ENCODE data around the gene SPATA46. TPM values are rescaled to one million over a fixed set of nuclear protein-coding genes. Genes with fewer than 3 reads are reported as not detected.

SPATA46 gene
- total and polyA plus RNA-seq, 9 of the 15 experiments (the other 6 are each of a cell fraction or from before 2014, with no cell fraction given) = 0.04 to 0.11 TPM; not detected in 7

DNA sequence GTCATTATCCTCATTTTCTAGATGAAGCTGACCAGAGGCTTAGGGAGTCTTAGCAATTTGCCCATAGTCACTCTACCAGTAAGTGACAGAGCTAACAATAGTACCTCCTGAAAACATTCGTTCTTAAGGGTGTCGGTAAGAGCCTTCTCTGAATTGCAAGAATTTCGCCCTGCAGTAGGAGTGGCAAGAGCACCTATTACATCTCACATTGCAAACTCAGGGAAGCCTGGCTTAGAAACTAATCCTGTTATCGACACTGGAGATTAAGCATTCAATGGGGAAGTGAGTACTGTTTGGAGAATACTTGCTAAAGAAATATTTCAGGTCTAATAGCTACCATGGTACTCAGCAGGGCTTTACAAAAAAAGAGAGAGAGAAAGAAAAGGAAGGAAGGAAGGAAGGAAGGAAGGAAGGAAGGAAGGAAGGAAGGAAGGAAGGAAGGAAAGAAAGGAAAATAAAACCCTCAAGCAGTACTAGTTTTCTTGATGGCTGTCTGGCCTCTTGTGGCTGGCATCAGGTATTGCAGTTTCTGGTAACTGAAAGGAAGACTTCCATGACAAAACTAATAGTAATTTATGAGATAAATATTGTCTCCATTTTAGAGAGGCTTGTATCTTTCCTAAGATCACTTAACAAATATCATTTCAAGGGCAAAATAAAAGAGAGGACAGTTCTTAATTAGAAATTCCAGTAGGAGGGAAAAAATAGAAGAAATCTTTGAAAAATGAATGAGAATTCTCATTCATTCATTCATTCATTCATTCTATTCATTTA lies 15.3 kb upstream of the SPATA46 start (continued):
- TF ChIP-seq NFE2L1 (tag; IDR thresholded peaks at IDR 0.05; ENCODE audit: borderline replicate concordance, low read depth) = no peak
- TF ChIP-seq MLLT1 (IDR thresholded peaks at IDR 0.05) = peak; percentile 82 to 90
- no peak for TF ChIP-seq TAF1 (IDR thresholded peaks at IDR 0.05; ENCODE audit: control insufficient read depth, extremely low read depth, insufficient read depth, low read length, severe bottlenecking)
- TF ChIP-seq PTBP1 (IDR thresholded peaks at IDR 0.05; ENCODE audit: low read depth, low read length) = no peak
- no peak for TF ChIP-seq RBM14 (IDR thresholded peaks at IDR 0.05; ENCODE audit: borderline replicate concordance, insufficient read depth, low read depth, low read length)
- TF ChIP-seq MAFK (IDR thresholded peaks at IDR 0.05; ENCODE audit: low read length) = 0 out of 2 replicates have a peak, but pooled peaks have one; percentile 23
- no peak for TF ChIP-seq FOXJ2 (tag; IDR thresholded peaks at IDR 0.05)
- peak in 1 of 2 experiments; percentile 51; a peak in 1 of 4 replicates for TF ChIP-seq TRIM24 (IDR thresholded peaks at IDR 0.05)
- TF ChIP-seq CSDE1 (IDR thresholded peaks at IDR 0.05) = 0 out of 4 replicates have a peak, but pooled peaks of 1 of the 2 experiments have one; percentile 16
- TF ChIP-seq, protein P1, sequence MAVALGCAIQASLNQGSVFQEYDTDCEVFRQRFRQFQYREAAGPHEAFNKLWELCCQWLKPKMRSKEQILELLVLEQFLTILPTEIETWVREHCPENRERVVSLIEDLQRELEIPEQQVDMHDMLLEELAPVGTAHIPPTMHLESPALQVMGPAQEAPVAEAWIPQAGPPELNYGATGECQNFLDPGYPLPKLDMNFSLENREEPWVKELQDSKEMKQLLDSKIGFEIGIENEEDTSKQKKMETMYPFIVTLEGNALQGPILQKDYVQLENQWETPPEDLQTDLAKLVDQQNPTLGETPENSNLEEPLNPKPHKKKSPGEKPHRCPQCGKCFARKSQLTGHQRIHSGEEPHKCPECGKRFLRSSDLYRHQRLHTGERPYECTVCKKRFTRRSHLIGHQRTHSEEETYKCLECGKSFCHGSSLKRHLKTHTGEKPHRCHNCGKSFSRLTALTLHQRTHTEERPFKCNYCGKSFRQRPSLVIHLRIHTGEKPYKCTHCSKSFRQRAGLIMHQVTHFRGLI (CRISPR knock-in tag; IDR thresholded peaks at IDR 0.05) = no peak
- TF ChIP-seq, protein P2, sequence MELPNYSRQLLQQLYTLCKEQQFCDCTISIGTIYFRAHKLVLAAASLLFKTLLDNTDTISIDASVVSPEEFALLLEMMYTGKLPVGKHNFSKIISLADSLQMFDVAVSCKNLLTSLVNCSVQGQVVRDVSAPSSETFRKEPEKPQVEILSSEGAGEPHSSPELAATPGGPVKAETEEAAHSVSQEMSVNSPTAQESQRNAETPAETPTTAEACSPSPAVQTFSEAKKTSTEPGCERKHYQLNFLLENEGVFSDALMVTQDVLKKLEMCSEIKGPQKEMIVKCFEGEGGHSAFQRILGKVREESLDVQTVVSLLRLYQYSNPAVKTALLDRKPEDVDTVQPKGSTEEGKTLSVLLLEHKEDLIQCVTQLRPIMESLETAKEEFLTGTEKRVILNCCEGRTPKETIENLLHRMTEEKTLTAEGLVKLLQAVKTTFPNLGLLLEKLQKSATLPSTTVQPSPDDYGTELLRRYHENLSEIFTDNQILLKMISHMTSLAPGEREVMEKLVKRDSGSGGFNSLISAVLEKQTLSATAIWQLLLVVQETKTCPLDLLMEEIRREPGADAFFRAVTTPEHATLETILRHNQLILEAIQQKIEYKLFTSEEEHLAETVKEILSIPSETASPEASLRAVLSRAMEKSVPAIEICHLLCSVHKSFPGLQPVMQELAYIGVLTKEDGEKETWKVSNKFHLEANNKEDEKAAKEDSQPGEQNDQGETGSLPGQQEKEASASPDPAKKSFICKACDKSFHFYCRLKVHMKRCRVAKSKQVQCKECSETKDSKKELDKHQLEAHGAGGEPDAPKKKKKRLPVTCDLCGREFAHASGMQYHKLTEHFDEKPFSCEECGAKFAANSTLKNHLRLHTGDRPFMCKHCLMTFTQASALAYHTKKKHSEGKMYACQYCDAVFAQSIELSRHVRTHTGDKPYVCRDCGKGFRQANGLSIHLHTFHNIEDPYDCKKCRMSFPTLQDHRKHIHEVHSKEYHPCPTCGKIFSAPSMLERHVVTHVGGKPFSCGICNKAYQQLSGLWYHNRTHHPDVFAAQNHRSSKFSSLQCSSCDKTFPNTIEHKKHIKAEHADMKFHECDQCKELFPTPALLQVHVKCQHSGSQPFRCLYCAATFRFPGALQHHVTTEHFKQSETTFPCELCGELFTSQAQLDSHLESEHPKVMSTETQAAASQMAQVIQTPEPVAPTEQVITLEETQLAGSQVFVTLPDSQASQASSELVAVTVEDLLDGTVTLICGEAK (IDR thresholded peaks at IDR 0.05) = peak; percentile 43; the same call in 1 of the 2 replicates
- TF ChIP-seq, protein P2 (CRISPR knock-in tag; IDR thresholded peaks at IDR 0.05) = no peak
- peak; percentile 4 to 80; a peak in 3 of 4 replicates for TF ChIP-seq ARNT (IDR thresholded peaks at IDR 0.05)
